Measurements from ENCODE around the gene RASAL2.

GRCh38 chr1:178467837-178468236, 373.9 kb downstream of the RASAL2 start:
- TF ChIP-seq POLR2A (IDR thresholded peaks at IDR 0.05): no peak
- TF ChIP-seq, protein P1, sequence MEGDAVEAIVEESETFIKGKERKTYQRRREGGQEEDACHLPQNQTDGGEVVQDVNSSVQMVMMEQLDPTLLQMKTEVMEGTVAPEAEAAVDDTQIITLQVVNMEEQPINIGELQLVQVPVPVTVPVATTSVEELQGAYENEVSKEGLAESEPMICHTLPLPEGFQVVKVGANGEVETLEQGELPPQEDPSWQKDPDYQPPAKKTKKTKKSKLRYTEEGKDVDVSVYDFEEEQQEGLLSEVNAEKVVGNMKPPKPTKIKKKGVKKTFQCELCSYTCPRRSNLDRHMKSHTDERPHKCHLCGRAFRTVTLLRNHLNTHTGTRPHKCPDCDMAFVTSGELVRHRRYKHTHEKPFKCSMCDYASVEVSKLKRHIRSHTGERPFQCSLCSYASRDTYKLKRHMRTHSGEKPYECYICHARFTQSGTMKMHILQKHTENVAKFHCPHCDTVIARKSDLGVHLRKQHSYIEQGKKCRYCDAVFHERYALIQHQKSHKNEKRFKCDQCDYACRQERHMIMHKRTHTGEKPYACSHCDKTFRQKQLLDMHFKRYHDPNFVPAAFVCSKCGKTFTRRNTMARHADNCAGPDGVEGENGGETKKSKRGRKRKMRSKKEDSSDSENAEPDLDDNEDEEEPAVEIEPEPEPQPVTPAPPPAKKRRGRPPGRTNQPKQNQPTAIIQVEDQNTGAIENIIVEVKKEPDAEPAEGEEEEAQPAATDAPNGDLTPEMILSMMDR (IDR thresholded peaks at IDR 0.05): no peak
